Measurements from ENCODE around the gene PROZ.
"Not testable (repeated sequence)": the region's sequence is repeated elsewhere in the genome, so short reads cannot be mapped to it uniquely, and the experiment has no call there.

PROZ gene

DNA sequence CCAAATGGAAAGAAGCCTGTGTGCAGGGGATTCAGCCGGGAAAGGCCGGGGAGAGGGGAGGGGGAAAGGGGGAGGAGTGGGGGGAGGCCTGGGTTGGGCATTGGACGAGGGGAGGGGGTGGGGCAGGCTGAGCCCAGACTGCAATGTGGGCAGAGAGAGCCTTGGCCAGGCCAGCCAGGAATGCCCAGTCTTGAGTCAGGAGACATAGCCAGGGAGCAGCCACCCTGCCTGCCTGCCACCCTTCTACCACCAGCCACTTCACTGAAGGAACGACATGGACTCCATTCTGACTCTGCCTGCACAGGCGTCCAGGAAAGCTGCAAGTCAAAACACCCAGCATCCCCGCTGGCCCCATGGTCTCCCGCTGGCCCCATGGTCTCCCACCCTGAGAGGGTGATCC is 498 bp downstream of the PROZ start:
- H3K27ac ChIP-seq: no peak overlapping the region
- TF ChIP-seq, protein P1, sequence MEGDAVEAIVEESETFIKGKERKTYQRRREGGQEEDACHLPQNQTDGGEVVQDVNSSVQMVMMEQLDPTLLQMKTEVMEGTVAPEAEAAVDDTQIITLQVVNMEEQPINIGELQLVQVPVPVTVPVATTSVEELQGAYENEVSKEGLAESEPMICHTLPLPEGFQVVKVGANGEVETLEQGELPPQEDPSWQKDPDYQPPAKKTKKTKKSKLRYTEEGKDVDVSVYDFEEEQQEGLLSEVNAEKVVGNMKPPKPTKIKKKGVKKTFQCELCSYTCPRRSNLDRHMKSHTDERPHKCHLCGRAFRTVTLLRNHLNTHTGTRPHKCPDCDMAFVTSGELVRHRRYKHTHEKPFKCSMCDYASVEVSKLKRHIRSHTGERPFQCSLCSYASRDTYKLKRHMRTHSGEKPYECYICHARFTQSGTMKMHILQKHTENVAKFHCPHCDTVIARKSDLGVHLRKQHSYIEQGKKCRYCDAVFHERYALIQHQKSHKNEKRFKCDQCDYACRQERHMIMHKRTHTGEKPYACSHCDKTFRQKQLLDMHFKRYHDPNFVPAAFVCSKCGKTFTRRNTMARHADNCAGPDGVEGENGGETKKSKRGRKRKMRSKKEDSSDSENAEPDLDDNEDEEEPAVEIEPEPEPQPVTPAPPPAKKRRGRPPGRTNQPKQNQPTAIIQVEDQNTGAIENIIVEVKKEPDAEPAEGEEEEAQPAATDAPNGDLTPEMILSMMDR (conservative IDR thresholded peaks at IDR 0.05): no peak

DNA sequence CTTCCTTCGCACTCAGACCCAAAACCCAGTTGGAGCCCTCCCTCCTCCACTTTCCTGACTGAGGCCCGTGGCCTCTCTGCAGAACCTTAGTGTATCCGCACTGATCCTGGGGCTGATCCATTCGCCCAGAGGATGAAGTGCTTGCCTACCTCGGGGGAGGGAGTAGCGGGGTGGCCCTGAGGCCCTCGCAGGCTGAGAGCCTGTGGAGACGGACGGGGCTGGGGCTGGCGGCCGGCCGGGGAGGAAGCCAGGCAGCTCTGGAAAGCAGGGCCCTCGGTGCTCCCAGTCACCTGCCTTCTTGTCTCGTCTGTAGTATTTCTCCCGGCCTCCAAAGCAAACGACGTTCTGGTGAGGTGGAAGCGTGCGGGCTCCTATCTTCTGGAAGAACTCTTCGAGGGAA is 1.3 kb downstream of the PROZ start:
- H3K27ac ChIP-seq: no peak overlapping the region
- TF ChIP-seq, protein P1 (conservative IDR thresholded peaks at IDR 0.05): no peak

DNA sequence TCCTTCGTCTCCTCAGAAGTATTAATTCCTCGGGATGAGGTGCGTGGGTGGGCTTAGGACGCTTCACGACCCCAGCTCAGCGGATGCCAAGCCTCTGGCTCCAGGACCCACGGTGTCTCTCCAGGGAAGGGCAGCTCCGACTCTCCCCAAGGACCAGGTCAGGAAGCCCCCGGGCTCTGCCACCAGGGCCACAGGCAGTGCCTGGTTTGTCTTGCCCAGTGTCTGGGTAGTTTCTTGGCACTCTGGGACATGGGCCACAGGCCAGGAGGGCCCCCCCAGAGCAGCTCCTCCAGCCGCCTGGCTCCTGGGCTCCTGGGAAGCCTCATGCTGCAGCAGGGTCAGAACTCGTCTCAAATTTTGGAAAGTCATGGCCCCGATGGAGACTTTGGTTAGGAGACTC is 2.5 kb downstream of the PROZ start:
- TF ChIP-seq, protein P1 (conservative IDR thresholded peaks at IDR 0.05): no peak
- H3K27ac ChIP-seq: no peak overlapping the region

DNA sequence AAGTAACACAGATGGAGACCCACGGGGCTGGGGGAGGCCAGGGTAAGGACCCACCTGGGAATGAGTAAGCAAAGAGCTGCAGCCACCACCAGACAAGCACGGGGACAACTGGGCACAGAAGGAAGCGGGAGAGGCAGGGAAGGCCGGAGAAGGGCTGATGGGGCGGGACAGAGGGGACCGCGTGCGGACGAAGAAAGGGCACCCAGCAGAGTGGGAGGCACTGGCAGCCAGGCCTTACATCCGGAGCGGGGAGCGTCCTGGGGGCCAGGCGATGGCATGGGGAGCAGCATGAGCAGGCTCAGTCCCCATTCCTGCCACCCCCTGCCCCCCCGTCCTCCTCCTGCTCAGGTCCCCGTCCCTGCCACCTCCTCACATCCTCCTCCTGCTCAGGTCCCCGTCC is 3.0 kb downstream of the PROZ start:
- TF ChIP-seq, protein P1 (conservative IDR thresholded peaks at IDR 0.05): no peak
- H3K27ac ChIP-seq: no peak overlapping the region

DNA sequence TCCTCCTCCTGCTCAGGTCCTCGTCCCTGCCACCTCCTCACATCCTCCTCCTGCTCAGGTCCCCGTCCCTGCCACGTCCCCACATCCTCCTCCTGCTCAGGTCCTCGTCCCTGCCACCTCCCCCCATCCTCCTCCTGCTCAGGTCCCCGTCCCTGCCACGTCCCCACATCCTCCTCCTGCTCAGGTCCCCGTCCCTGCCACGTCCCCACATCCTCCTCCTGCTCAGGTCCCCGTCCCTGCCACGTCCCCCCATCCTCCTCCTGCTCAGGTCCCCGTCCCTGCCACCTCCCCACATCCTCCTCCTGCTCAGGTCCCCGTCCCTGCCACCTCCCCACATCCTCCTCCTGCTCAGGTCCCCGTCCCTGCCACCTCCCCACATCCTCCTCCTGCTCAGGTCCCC is 3.5 kb downstream of the PROZ start:
- not testable (repeated sequence) for H3K27ac ChIP-seq

DNA sequence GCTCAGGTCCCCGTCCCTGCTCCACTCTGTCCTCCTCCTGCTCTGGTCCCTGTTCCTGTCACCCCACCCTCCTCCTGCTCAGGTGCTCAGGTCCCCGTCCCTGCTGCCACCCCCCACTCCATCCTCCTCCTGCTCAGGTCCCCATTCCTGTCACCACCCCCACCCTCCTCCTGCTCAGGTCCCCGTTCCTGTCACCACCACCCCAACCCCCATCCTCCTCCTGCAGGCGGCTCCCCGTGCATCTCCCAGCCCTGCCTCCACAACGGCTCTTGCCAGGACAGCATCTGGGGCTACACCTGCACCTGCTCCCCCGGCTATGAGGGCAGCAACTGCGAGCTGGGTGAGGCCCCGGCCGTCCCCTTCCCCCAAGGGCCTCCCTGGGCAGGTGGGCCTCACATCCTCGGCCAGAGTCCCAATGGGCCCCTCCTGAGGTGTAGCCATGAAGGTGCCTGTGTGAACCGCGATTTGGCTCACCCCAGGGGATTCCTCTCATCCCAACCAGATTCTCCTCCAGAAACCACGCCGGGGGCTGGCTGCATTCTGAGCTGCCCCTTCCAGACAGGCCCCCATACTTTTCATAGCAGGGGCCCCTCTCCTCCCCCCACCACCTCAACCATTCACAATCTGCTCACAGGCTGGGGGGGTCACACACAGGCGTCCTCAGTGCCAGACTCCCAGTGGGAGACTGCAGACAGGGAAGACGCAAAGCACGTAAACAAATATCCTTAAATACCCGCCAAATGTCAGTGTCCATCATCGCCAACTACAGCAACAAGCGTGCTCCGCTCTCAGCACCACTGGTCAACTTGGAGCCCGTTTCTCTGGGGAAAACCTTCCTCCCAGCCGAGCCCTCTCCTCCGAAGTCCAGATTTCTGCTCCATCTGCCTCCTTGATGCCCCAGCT is 4.6 kb downstream of the PROZ start:
- H3K27ac ChIP-seq: no peak overlapping the region
- TF ChIP-seq, protein P1 (conservative IDR thresholded peaks at IDR 0.05): no peak

DNA sequence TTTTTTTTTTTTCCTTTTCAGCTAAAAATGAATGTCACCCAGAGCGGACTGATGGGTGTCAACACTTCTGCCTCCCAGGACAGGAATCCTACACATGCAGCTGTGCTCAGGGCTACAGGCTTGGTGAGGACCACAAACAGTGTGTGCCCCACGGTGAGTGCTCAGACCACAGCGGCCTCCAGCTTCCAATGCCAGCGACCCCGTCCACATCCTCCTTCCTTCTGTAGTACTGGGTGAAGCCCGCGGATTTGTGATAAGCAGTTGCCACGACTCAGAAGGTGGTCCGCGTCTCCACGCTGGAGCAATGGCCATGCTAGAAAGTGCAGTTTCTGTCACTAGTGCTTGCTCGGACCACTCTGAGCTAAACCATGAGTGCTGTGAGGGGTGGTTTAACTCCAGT is 6.0 kb downstream of the PROZ start:
- H3K27ac ChIP-seq: no peak overlapping the region
- TF ChIP-seq, protein P1 (conservative IDR thresholded peaks at IDR 0.05): no peak

DNA sequence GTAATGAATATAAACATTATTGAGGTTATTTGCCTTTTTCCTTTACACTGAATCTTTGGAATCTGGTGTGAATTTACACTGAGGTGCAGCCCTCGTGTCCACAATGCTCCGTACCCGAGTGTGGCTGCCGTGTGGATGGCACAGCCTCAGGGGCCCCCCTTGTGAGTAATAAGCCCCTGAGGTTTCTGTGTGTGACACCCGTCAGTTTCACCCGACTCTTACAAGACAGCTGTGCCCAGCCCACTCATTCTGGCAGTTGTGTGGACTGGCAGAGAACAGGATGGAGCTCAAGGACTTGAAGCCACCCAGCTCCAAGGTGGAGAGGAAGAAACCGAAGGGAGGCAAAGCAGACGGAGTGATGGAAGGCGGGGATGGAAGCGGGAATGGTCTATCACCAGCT is 7.8 kb downstream of the PROZ start:
- TF ChIP-seq, protein P1 (conservative IDR thresholded peaks at IDR 0.05): no peak

More for the DNA sequence above, 7.8 kb downstream of the PROZ start:
- no peak overlapping the region for H3K27ac ChIP-seq

Measured in VCaP (cell line).